Measurements from ENCODE around the gene TTC38.

Gene TTC38

DNA sequence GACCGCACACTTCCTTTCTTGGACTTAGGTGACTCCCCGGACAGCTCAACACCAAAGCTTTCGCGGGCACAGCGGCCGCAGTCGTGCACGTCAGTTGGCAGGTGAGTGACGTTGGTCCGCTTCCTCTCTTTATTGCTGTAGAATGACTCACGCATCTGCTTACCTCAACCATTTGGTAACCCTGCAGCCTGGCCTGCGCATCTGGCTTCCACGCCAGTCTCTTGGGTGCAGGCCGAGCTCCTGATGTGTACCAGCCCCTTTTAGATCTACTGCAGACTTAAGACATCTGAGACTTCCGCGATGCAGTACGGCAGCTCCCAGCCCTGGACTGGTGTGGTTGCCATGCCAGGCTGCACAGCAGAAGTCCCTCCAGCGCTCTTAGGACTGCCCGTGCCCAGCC, 55.4 kb downstream of the TTC38 start:
- Mint-ChIP-seq H3K4me1 (ENCODE audit: low read depth in 2 of 2) (no peaks in the 10 kb centered on the region), H3K4me3 (no peak overlapping the region), H3K27me3 (no peaks in the 10 kb centered on the region), H3K27ac (no peak overlapping the region), H3K36me3 (ENCODE audit: insufficient read depth) (peaks cover 3% of the 10 kb centered on the region), H3K9me3 (no peaks in the 10 kb centered on the region)
- no peak for DNase-seq
- no peak for ATAC-seq (replicated peaks)

- Mint-ChIP-seq H3K4me3 (no peak overlapping the region), H3K36me3 (ENCODE audit: insufficient read depth) (peaks cover 3% of the 10 kb centered on the region), H3K4me1 (ENCODE audit: low read depth in 2 of 2) (no peaks in the 10 kb centered on the region), H3K27me3 (no peaks in the 10 kb centered on the region), H3K27ac (no peak overlapping the region), H3K9me3 (no peaks in the 10 kb centered on the region)
- ATAC-seq (replicated peaks) (no peak), DNase-seq (no peak)
Measured at GRCh38 chr22:46326066-46326680, 58.4 kb downstream of the TTC38 start.

- no peak for ATAC-seq (replicated peaks)
- H3K4me3 Mint-ChIP-seq = no peak overlapping the region
- H3K27me3 Mint-ChIP-seq = no peaks in the 10 kb centered on the region
- peaks cover 3% of the 10 kb centered on the region for H3K36me3 Mint-ChIP-seq (ENCODE audit: insufficient read depth)
- H3K4me1 Mint-ChIP-seq (ENCODE audit: low read depth in 2 of 2) = no peaks in the 10 kb centered on the region
- H3K27ac Mint-ChIP-seq = no peak overlapping the region
- no peaks in the 10 kb centered on the region for H3K9me3 Mint-ChIP-seq
- no peak for DNase-seq
Measured at GRCh38 chr22:46327691-46328465, 60.1 kb downstream of the TTC38 start.

DNA sequence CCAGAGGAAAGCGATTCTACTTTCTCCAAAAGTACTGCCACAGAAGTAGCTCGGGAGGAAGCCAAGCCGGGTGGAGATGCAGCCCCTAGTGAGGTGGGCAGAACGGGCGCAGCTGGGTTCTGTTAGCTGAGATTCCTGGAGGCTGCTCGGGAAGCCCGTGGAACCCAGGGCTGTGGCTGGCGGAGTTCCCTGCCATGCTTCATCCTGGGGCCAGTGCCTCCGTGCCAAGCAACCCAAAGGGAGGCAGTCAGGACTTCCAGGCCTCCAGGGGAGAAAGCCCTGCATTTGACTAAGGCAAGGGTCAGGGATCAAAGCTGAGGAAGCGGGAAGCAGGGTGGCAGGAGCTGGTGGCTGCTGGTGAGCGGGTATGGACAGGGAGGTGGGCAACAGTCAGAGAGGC, 61.0 kb downstream of the TTC38 start:
- Mint-ChIP-seq H3K4me1 (ENCODE audit: low read depth in 2 of 2) (no peaks in the 10 kb centered on the region), H3K27me3 (no peaks in the 10 kb centered on the region), H3K27ac (no peak overlapping the region), H3K36me3 (ENCODE audit: insufficient read depth) (no peaks in the 10 kb centered on the region), H3K9me3 (no peaks in the 10 kb centered on the region), H3K4me3 (no peak overlapping the region)
- ATAC-seq (replicated peaks) = no peak
- DNase-seq = no peak

DNA sequence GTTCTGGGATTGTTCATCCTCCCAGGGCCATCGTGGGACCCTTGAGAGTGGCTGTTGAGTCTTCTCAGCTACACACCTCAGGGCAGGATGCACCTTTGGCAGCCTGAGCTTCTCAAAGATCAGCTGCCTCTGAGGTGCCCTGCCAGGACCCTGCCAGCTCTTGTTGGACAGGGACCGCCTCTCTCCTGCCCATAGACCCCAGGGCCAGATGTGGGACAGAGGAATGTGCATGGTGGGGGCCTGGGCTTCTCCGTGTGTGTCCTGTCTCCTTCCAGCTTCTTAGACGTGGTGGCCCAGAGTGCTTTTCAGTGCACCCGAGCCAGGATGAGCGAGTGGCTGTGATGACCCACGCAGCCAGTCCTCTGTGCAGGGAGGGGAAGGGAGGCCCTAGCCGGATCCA, 61.8 kb downstream of the TTC38 start:
- Mint-ChIP-seq H3K4me1 (ENCODE audit: low read depth in 2 of 2) (peaks cover 0 to 3% of the 10 kb centered on the region in 2 donors), H3K9me3 (no peaks in the 10 kb centered on the region), H3K36me3 (ENCODE audit: insufficient read depth) (no peaks in the 10 kb centered on the region), H3K27ac (peak overlapping the region in 1 of 2 donors; percentile 32), H3K4me3 (no peak overlapping the region), H3K27me3 (no peaks in the 10 kb centered on the region)
- no peak for DNase-seq
- ATAC-seq (replicated peaks) = no peak

GRCh38 chr22:46330426-46330825, 62.6 kb downstream of the TTC38 start:
- H3K27me3 Mint-ChIP-seq = no peaks in the 10 kb centered on the region
- no peaks in the 10 kb centered on the region for H3K9me3 Mint-ChIP-seq
- DNase-seq (no peak), ATAC-seq (replicated peaks) (no peak)
- H3K4me3 Mint-ChIP-seq = no peak overlapping the region
- no peaks in the 10 kb centered on the region for H3K36me3 Mint-ChIP-seq (ENCODE audit: insufficient read depth)
- peak overlapping the region in 1 of 2 donors; percentile 32 for H3K27ac Mint-ChIP-seq
- H3K4me1 Mint-ChIP-seq (ENCODE audit: low read depth in 2 of 2) = peaks cover 0 to 6% of the 10 kb centered on the region in 2 donors

DNA sequence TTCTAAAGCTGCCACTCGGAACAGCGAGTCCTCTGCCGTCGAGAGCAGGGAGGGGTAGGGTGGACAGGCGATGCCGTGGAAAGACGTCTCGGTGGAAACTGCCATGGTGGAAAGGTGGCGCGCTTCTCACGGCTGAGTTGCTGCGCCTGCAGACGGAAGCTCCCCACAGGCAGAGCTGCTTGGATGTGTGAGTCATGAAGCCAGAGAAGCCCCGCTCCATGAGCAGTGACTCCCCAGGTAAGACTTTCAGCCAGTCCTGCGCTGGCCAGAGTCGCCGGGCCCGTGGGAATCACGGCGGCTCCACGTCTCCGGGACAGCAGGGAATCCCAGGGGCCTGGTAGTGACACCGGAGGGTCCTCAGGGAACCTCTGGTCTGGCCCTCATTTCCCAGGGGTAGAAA, 63.7 kb downstream of the TTC38 start:
- H3K36me3 Mint-ChIP-seq (ENCODE audit: insufficient read depth) = peaks cover 3% of the 10 kb centered on the region
- H3K27ac Mint-ChIP-seq = no peak overlapping the region
- H3K4me1 Mint-ChIP-seq (ENCODE audit: low read depth in 2 of 2) = peaks cover 5 to 11% of the 10 kb centered on the region in 2 donors
- no peak overlapping the region for H3K4me3 Mint-ChIP-seq
- no peaks in the 10 kb centered on the region for H3K9me3 Mint-ChIP-seq
- no peak for DNase-seq
- no peak for ATAC-seq (replicated peaks)
- no peaks in the 10 kb centered on the region for H3K27me3 Mint-ChIP-seq

DNA sequence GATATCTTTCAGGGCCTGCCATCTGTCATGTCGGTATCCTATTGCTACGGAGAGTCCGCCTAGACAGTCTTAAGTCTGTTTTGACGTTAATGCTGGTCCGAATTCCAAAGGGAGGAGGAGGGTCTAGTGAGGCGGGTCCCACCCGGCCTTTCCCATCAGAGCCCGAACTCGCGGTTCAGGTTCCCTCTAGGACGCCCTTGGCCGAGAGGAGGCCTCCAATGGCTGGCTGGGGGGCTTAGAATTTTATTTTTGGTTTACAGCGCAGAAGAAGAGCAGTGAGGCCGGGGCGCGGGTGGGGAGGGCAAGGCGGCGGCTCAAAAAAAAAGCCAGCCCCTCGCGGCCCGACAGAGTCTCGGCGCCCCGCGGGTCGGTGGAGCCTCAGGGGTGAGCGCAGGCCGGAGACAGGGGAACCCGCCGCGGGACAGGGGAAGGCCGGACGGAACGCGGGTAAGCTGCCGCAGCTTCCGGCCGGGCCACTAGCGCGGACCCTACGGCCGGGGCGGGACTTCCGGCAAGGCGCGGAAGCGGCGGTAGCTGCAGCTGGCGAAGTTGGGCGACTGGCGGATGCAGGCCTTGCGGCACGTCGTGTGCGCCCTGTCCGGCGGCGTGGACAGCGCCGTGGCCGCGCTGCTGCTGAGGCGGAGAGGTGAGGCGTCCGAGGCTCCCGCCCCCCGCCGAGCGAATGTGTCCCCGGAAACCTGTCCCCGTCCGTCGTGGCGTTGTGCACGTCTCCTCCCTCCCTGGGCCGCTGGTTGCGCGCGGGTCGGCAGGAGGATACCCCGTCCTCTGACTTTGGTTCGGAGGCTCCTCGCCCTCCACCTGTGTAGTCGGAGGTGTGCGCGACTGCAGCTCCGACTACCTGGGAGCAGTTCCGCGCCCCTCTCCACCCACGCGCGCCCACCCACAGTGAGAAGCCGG, 67.7 kb downstream of the TTC38 start, which contains the start of gene TRMU:
Gene TRMU (plus strand): TSS at position 514 of the 918 bp plus-strand sequence. CDS start 51 bp downstream, at position 565.
- Mint-ChIP-seq H3K27ac (peak within 1 kb of the TSS; percentile 89 to 95), H3K9me3 (no peaks in the 10 kb centered on the region), H3K4me3 (peak within 1 kb of the TSS; percentile 94), H3K27me3 (no peaks in the 10 kb centered on the region), H3K36me3 (ENCODE audit: insufficient read depth) (peaks cover 31% of the 10 kb centered on the region), H3K4me1 (ENCODE audit: low read depth in 2 of 2) (peaks cover 34% of the 10 kb centered on the region in 2 donors)
- DNase-seq (peak; percentile 44 to 53 (median 53)), ATAC-seq (replicated peaks) (peak; percentile 86)

- peak overlapping the region; percentile 94 for H3K4me3 Mint-ChIP-seq
- ATAC-seq (replicated peaks) (peak; percentile 14), DNase-seq (no peak)
- no peaks in the 10 kb centered on the region for H3K27me3 Mint-ChIP-seq
- peaks cover 34% of the 10 kb centered on the region in 2 donors for H3K4me1 Mint-ChIP-seq (ENCODE audit: low read depth in 2 of 2)
- peak overlapping the region; percentile 89 to 95 for H3K27ac Mint-ChIP-seq
- peaks cover 33% of the 10 kb centered on the region for H3K36me3 Mint-ChIP-seq (ENCODE audit: insufficient read depth)
- H3K9me3 Mint-ChIP-seq = no peaks in the 10 kb centered on the region
Measured at GRCh38 chr22:46336119-46337078, 68.6 kb downstream of the TTC38 start.

- peaks cover 47% of the 10 kb centered on the region for H3K36me3 Mint-ChIP-seq (ENCODE audit: insufficient read depth)
- ATAC-seq (replicated peaks) (no peak), DNase-seq (no peak)
- no peak overlapping the region for H3K27ac Mint-ChIP-seq
- H3K27me3 Mint-ChIP-seq = no peaks in the 10 kb centered on the region
- no peak overlapping the region for H3K4me3 Mint-ChIP-seq
- H3K4me1 Mint-ChIP-seq (ENCODE audit: low read depth in 2 of 2) = peaks cover 37 to 44% of the 10 kb centered on the region in 2 donors
- no peaks in the 10 kb centered on the region for H3K9me3 Mint-ChIP-seq
Measured at GRCh38 chr22:46337870-46338269, 70.1 kb downstream of the TTC38 start.

GRCh38 chr22:46338636-46339035, 70.8 kb downstream of the TTC38 start:
- Mint-ChIP-seq H3K4me1 (ENCODE audit: low read depth in 2 of 2) (peaks cover 38 to 44% of the 10 kb centered on the region in 2 donors), H3K9me3 (no peaks in the 10 kb centered on the region), H3K36me3 (ENCODE audit: insufficient read depth) (peaks cover 54% of the 10 kb centered on the region), H3K4me3 (no peak overlapping the region), H3K27ac (peak overlapping the region in 1 of 2 donors; percentile 73), H3K27me3 (no peaks in the 10 kb centered on the region)
- DNase-seq = no peak
- no peak for ATAC-seq (replicated peaks)

- Mint-ChIP-seq H3K4me3 (no peak overlapping the region), H3K27me3 (no peaks in the 10 kb centered on the region), H3K4me1 (ENCODE audit: low read depth in 2 of 2) (peaks cover 40 to 50% of the 10 kb centered on the region in 2 donors), H3K36me3 (ENCODE audit: insufficient read depth) (peaks cover 67% of the 10 kb centered on the region), H3K9me3 (no peaks in the 10 kb centered on the region), H3K27ac (peak overlapping the region in 1 of 2 donors; percentile 9)
- no peak for ATAC-seq (replicated peaks)
- no peak for DNase-seq
Measured at GRCh38 chr22:46339956-46340355, 72.1 kb downstream of the TTC38 start.
